ENCODE measurements around the gene DTL. TPM values are rescaled to one million over a fixed set of nuclear protein-coding genes. Genes with fewer than 3 reads are reported as not detected.
A peak's percentile ranks its signal among the peaks of the same experiment; 100 is the strongest.

DTL gene
- total RNA-seq, 1 experiment from 2014 or later: 41.0 TPM

DNA sequence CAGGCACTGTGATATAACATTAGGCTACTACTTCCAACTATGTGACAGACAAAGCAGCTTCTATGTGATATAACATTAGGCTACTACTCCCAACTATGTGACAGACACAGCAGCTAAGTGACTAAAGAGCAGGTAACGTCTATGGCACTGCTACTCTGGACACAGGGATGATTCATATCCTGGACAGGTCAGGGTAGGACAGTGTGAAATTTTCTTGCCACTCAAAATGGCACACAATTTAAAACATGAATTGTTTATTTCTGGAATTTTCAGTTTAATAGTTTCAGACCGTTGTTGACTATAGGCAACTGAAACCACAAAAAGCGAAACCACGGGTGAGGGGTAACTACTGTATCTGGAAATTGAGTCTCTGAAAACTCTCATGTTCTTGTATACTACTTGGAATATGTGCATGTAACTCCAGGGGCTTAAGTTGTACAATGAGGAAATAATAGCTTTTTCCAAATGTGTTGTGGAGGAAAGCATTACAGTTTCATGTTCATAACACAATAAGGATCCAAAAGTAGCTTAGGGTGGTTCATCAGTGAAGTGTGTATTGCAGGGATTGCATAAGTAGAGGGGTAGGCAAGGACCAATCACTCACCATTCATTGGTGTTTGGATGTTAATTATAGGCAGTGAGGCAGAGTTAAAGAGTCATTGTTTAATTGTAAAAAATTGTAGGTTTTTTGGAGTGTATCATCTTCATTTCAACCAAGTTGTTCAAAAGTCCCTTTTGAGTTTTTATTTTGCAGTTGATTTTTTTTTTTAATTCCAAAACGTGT, 5.3 kb downstream of the DTL start:
- DNase-seq (ENCODE audit: low read depth, low spot score) (no peak), ATAC-seq (no peak; the same call in 1 of the 2 replicates)
- no TSS peak for BruUV-seq (replicated peaks)
- Histone ChIP-seq H3K36me3 (ENCODE audit: control insufficient read depth in 1 of 2, insufficient read depth in 2 of 2, low read length in 2 of 2) (peaks cover 4 to 14% of the 10 kb centered on the region in 2 experiments; a peak in 3 of 4 replicates), H3K9ac (ENCODE audit: low read length) (no peak overlapping the region), H2AFZ (ENCODE audit: low read depth, low read length, poor library complexity, severe bottlenecking) (no peak overlapping the region), H3K4me2 (ENCODE audit: low read length) (0 out of 2 replicates have a peak overlapping the region, but pooled peaks have one; percentile 4), H3K79me2 (ENCODE audit: insufficient read depth, low read length) (peaks cover 99% of the 10 kb centered on the region), H4K20me1 (ENCODE audit: insufficient read depth) (peaks cover 17% of the 10 kb centered on the region; the same call in 1 of the 2 replicates), H3K4me3 (replicated peaks in 1 of 2; ENCODE audit: low read depth in 1 of 2, low read length in 2 of 2) (no peak overlapping the region), H3K9me3 (ENCODE audit: control insufficient read depth in 1 of 2, insufficient read depth in 1 of 2, low read depth in 1 of 2, low read length in 2 of 2) (no peaks in the 10 kb centered on the region), H3K9me2 (ENCODE audit: insufficient read depth) (no peaks in the 10 kb centered on the region), H3K27me3 (ENCODE audit: insufficient read depth, low read length) (no peaks in the 10 kb centered on the region), H3K4me1 (ENCODE audit: control insufficient read depth in 1 of 2, insufficient read depth in 2 of 2, low read length in 2 of 2) (peaks cover 4 to 18% of the 10 kb centered on the region in 2 experiments; a peak in 2 of 4 replicates), H3K27ac (ENCODE audit: low read depth, low read length) (no peak overlapping the region)
- intact Hi-C loops (cut with micrococcal nuclease): no loop called here
- ChIA-PET POLR2A (no interaction called here), RAD21 (ENCODE audit: low non-redundant PET in 1 of 2, low total read pairs in 2 of 2, uncharacterized antibody in 2 of 2, unreplicated experiment in 2 of 2) (no interaction called here), CTCF (interaction anchor here (1.3 kb wide), 1 partner anchor 415 kb away, joined by 4 read pairs; no protein-coding TSS in a partner anchor)
- TF ChIP-seq FOSL1 (IDR thresholded peaks at IDR 0.05; ENCODE audit: low read depth) (peak; percentile 51; the same call in 1 of the 2 replicates), EGR1 (IDR thresholded peaks at IDR 0.05; ENCODE audit: low read depth) (no peak), ZFX (IDR thresholded peaks at IDR 0.05) (no peak), YY1 (IDR thresholded peaks at IDR 0.05; ENCODE audit: extremely low read depth, insufficient replicate concordance, low read depth, low read length) (no peak), JUND (IDR thresholded peaks at IDR 0.05) (peak; percentile 34; the same call in 1 of the 2 replicates)
- TF ChIP-seq, protein P1, sequence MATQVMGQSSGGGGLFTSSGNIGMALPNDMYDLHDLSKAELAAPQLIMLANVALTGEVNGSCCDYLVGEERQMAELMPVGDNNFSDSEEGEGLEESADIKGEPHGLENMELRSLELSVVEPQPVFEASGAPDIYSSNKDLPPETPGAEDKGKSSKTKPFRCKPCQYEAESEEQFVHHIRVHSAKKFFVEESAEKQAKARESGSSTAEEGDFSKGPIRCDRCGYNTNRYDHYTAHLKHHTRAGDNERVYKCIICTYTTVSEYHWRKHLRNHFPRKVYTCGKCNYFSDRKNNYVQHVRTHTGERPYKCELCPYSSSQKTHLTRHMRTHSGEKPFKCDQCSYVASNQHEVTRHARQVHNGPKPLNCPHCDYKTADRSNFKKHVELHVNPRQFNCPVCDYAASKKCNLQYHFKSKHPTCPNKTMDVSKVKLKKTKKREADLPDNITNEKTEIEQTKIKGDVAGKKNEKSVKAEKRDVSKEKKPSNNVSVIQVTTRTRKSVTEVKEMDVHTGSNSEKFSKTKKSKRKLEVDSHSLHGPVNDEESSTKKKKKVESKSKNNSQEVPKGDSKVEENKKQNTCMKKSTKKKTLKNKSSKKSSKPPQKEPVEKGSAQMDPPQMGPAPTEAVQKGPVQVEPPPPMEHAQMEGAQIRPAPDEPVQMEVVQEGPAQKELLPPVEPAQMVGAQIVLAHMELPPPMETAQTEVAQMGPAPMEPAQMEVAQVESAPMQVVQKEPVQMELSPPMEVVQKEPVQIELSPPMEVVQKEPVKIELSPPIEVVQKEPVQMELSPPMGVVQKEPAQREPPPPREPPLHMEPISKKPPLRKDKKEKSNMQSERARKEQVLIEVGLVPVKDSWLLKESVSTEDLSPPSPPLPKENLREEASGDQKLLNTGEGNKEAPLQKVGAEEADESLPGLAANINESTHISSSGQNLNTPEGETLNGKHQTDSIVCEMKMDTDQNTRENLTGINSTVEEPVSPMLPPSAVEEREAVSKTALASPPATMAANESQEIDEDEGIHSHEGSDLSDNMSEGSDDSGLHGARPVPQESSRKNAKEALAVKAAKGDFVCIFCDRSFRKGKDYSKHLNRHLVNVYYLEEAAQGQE (IDR thresholded peaks at IDR 0.05; ENCODE audit: low read depth): no peak
- TF ChIP-seq, protein P2, sequence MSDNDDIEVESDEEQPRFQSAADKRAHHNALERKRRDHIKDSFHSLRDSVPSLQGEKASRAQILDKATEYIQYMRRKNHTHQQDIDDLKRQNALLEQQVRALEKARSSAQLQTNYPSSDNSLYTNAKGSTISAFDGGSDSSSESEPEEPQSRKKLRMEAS (IDR thresholded peaks at IDR 0.05): no peak
- TF ChIP-seq, protein P3, sequence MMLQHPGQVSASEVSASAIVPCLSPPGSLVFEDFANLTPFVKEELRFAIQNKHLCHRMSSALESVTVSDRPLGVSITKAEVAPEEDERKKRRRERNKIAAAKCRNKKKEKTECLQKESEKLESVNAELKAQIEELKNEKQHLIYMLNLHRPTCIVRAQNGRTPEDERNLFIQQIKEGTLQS (IDR thresholded peaks at IDR 0.05): no peak

Measured in HCT116 (cell line).